Right lobe of liver (tissue), 6 donors: ENCODE measurements around the gene FOXP3. TPM values are rescaled to one million over a fixed set of nuclear protein-coding genes. Genes with fewer than 3 reads are reported as not detected.

Source experiments
- ATAC-seq, 4 donors: fragments of 200-7000 bp; cut with Tn5 transposase; one replicate each; pipeline ENCODE4 v1.9.1; 2020; ENCODE audit warnings: mild to moderate bottlenecking in 4 of 4, moderate library complexity in 4 of 4
- DNase-seq, 3 donors: peaks; one replicate each; pipeline ENCODE4 v3.0.0-alpha.2; 2020
- H3K27ac ChIP-seq, 3 donors: fragments of 200-600 bp; one replicate each; pipeline ENCODE4 v1.8.0; 2022
- H3K27me3 ChIP-seq, 2 donors: fragments of 200-600 bp; one replicate each; pipeline ENCODE4 v1.8.0; 2022
- H3K36me3 ChIP-seq, 4 donors: fragments of 200-600 bp; sonication (generic) in 1 of 4; one replicate each; pipeline versions ENCODE4 v1.5.1 to v1.8.0; 2017 to 2022; ENCODE audit warnings: control low read depth in 1 of 4
- H3K4me1 ChIP-seq, 4 donors: fragments of 200-600 bp; sonication (generic) in 1 of 4; one replicate each; pipeline versions ENCODE4 v1.5.1 to v1.8.0; 2017 to 2022; ENCODE audit warnings: control low read depth in 1 of 4
- H3K4me3 ChIP-seq, 3 donors: fragments of 200-600 bp; one replicate each; pipeline ENCODE4 v1.8.0; 2022
- H3K9me3 ChIP-seq, 4 donors: fragments of 200-600 bp; sonication (generic) in 1 of 4; one replicate each; pipeline versions ENCODE4 v1.5.1 to v1.8.0; 2017 to 2022; ENCODE audit warnings: control low read depth in 1 of 4
- POLR2A ChIP-seq: fragments of 450-650 bp; IDR thresholded peaks from one replicate; pipeline ENCODE4 v1.6.1; 2017; ENCODE audit warnings: antibody characterized with exemption, mild to moderate bottlenecking
- WGBS: methylation state at CpG from one replicate; pipeline ENCODE4 v1.1.6; 2018; ENCODE audit warnings: low coverage, low lambda C conversion rate; ENCODE audit not compliant: insufficient coverage; ENCODE audit errors: missing lambda C conversion rate; 5-methylcytosine and 5-hydroxymethylcytosine counted together
- intact Hi-C, 2 donors: fragments of 100-400 bp; cut with DNase I; formaldehyde crosslinking; loops; one replicate each; pipeline versions ENCODE4 v1.11.2 to v1.14.1; 2022
- total RNA-seq, 6 experiments: library from RNA; depleted of rRNA in 2 of 6; stranded (reverse); fragments of >200 nt in 2 of 6; fragmentation: NEBNext Ultra II Directional in 3 of 6; extraction: Animal tissue kit (Norgen Biotek cat#: 25700) in 3 of 6; gene quantifications; one replicate each; pipeline versions ENCODE4 v1.1.0 to v1.2.4, GENCODE V29; 2016 to 2023
- TF ChIP-seq, protein P1 (sequence below), 4 donors: fragments of 200-600 bp in 3 of 4; fragments of 450-650 bp in 1 of 4; IDR thresholded peaks; one replicate each; pipeline versions ENCODE4 v1.5.1 to v1.8.0; 2016 to 2022; ENCODE audit warnings: antibody characterized with exemption in 4 of 4, mild to moderate bottlenecking in 2 of 4
- donor health status: DM: no; HTN: yes; CAD: no.
- donor health status: DM: no; HTN: no; CAD: no.
- donor health status: DM: no; HTN: no; CAD: no.
- donor health status: DM: no; HTN: yes; CAD: no.
- donor health status: DM: no; HTN: yes; CAD: no.

Gene FOXP3
- total RNA-seq, 6 experiments from 2014 or later: 0.18 to 1.2 (median 0.32) TPM

DNA sequence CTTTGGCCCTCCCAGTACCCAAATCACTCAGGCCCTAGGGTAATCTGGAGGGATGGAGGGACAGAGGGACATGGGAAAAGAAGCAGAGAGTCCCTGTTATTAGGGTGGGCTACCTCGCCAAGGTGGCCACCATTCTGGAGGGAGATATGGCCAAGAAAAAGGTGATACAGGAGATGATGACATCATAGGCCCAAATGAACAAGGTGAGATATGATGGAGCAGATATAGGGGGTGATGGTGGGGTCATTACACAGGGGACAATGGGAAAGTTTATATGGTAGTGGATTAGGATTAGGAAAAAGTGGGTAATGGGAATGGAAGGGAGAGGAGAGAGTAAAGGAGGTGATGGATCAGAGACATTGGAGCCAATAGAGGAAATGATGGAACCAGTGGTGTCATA is 51.6 kb downstream of the FOXP3 start:
- H3K27ac ChIP-seq: no peak overlapping the region
- no peak for ATAC-seq
- H3K4me3 ChIP-seq: no peak overlapping the region
- TF ChIP-seq POLR2A: no peak
- TF ChIP-seq, protein P1, sequence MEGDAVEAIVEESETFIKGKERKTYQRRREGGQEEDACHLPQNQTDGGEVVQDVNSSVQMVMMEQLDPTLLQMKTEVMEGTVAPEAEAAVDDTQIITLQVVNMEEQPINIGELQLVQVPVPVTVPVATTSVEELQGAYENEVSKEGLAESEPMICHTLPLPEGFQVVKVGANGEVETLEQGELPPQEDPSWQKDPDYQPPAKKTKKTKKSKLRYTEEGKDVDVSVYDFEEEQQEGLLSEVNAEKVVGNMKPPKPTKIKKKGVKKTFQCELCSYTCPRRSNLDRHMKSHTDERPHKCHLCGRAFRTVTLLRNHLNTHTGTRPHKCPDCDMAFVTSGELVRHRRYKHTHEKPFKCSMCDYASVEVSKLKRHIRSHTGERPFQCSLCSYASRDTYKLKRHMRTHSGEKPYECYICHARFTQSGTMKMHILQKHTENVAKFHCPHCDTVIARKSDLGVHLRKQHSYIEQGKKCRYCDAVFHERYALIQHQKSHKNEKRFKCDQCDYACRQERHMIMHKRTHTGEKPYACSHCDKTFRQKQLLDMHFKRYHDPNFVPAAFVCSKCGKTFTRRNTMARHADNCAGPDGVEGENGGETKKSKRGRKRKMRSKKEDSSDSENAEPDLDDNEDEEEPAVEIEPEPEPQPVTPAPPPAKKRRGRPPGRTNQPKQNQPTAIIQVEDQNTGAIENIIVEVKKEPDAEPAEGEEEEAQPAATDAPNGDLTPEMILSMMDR (IDR thresholded peaks at IDR 0.05): no peak
- H3K36me3 ChIP-seq: no peaks in the 10 kb centered on the region
- intact Hi-C loops: no loop called here
- WGBS: 27% methylated on average over 1 of the region's 1 CpG
- H3K4me1 ChIP-seq: no peaks in the 10 kb centered on the region
- no peak for DNase-seq
- no peaks in the 10 kb centered on the region for H3K9me3 ChIP-seq
- no peaks in the 10 kb centered on the region for H3K27me3 ChIP-seq

DNA sequence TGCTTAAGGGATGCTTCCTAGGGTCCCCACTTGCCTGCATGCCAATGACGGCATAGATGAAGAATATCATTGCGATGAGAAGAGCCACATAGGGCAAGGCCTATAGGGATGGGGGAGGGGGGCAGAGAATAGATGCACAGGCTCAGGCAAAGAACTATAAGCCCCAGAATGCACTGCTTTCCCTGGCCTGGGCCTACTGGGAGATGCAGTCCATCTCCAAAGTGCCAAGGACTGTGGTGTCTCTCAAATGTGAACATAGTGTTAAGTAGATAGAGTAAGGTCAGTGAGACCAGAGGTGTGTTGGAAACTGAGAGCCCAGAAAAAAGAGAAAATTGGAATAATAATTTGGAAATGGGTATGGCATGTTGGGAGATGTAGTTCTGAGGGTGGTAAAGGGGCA is 52.3 kb downstream of the FOXP3 start:
- no peak overlapping the region for H3K27ac ChIP-seq
- intact Hi-C loops: no loop called here
- no peak for TF ChIP-seq POLR2A
- TF ChIP-seq, protein P1 (IDR thresholded peaks at IDR 0.05): no peak
- H3K4me1 ChIP-seq: no peaks in the 10 kb centered on the region
- no peaks in the 10 kb centered on the region for H3K9me3 ChIP-seq
- H3K36me3 ChIP-seq: no peaks in the 10 kb centered on the region
- no peak overlapping the region for H3K4me3 ChIP-seq
- no peak for DNase-seq
- no peaks in the 10 kb centered on the region for H3K27me3 ChIP-seq
- no peak for ATAC-seq
- WGBS: 80% methylated on average over 1 of the region's 2 CpGs

DNA sequence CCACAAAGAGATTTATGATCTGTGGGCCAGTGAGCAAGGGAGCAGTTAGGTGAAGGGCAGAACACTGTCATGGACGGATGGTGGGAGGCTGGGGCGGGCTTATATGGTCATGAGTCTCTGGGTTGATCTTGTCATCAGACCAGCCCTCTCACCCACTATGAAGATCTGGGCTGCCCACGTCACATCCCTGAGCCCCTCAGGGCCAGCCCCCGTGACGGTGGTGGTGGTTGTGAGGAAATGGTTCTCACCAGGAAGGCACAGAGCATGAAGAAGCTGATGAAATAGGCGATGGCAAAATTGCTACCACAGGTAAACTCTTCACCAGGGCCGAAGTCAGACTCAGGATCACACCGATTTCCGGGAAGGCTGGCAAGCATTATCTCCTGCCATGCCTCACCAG is 53.4 kb downstream of the FOXP3 start:
- no peak for DNase-seq
- H3K9me3 ChIP-seq: no peaks in the 10 kb centered on the region
- ATAC-seq: no peak
- WGBS: 64% methylated on average over 9 of the region's 9 CpGs
- no peak overlapping the region for H3K27ac ChIP-seq
- no peaks in the 10 kb centered on the region for H3K4me1 ChIP-seq
- H3K4me3 ChIP-seq: no peak overlapping the region
- TF ChIP-seq, protein P1 (IDR thresholded peaks at IDR 0.05): no peak
- no peak for TF ChIP-seq POLR2A
- H3K27me3 ChIP-seq: no peaks in the 10 kb centered on the region
- intact Hi-C loops: no loop called here
- no peaks in the 10 kb centered on the region for H3K36me3 ChIP-seq

DNA sequence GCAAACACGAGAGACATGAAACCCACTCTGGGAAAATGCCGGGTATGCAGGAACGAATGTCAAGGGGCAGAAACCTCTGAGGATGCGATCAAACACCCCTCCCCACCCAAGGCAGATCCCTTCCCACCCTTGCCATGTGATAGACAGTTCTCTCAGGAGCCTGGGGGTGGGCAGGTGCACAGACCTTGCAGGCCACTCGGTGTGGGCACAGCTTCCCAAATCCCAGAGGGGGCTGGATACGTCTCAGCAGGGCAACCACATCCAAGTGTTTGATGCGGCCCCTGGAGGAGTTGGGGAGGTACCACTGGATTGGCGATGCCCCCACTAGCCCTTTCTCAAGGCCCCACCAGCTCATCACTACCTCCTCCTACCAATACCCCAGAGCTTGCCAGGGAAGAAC is 54.1 kb downstream of the FOXP3 start:
- 49% methylated on average over 4 of the region's 8 CpGs for WGBS
- Histone ChIP-seq H3K27me3 (no peaks in the 10 kb centered on the region), H3K36me3 (no peaks in the 10 kb centered on the region), H3K4me3 (no peak overlapping the region), H3K4me1 (no peaks in the 10 kb centered on the region), H3K27ac (no peak overlapping the region), H3K9me3 (no peaks in the 10 kb centered on the region)
- no peak for TF ChIP-seq POLR2A
- TF ChIP-seq, protein P1 (IDR thresholded peaks at IDR 0.05): no peak
- ATAC-seq: no peak
- no peak for DNase-seq
- intact Hi-C loops: no loop called here
